CD14-positive monocyte (primary cell): ENCODE results near the gene LRBA. TPM values are rescaled to one million over a fixed set of nuclear protein-coding genes. Genes with fewer than 3 reads are reported as not detected.

ENCODE experiments used
- DNase-seq, 3 donors: peaks; one replicate each; pipeline ENCODE4 v3.0.0-alpha.2; 2011 to 2022
- H2AFZ ChIP-seq: 2 replicates; pipeline ENCODE4 v1.6.0; 2012; ENCODE audit warnings: mild to moderate bottlenecking, low read depth, low read length, inconsistent platforms; ENCODE audit not compliant: insufficient read depth, poor library complexity, severe bottlenecking
- H3K27ac ChIP-seq, 2 donors: 1 replicate in 1 of 2; 2 replicates in 1 of 2; pipeline ENCODE4 v1.5.1; 2012 to 2013; ENCODE audit warnings: low read length in 2 of 2, control low read depth in 1 of 2, inconsistent platforms in 1 of 2, low read depth in 1 of 2, mild to moderate bottlenecking in 1 of 2
- H3K27me3 ChIP-seq, 2 donors: one replicate each; pipeline versions ENCODE4 v1.6.0 to v1.6.1; 2011 to 2013; ENCODE audit warnings: low read length in 2 of 2; ENCODE audit not compliant: control insufficient read depth in 2 of 2, insufficient read depth in 2 of 2
- H3K36me3 ChIP-seq, 2 donors: replicated peaks in 1 of 2; 1 replicate in 1 of 2; 2 replicates in 1 of 2; pipeline versions ENCODE4 v1.5.1 to v1.6.1; 2012 to 2013; ENCODE audit warnings: low read length in 2 of 2, control low read depth in 1 of 2, inconsistent platforms in 1 of 2, mild to moderate bottlenecking in 1 of 2; ENCODE audit not compliant: insufficient read depth in 2 of 2, control insufficient read depth in 1 of 2
- H3K4me1 ChIP-seq, 2 donors: 1 replicate in 1 of 2; 2 replicates in 1 of 2; pipeline versions ENCODE4 v1.5.1 to v1.6.1; 2012 to 2013; ENCODE audit warnings: low read length in 2 of 2, control low read depth in 1 of 2, inconsistent platforms in 1 of 2, mild to moderate bottlenecking in 1 of 2, moderate library complexity in 1 of 2; ENCODE audit not compliant: insufficient read depth in 2 of 2, control insufficient read depth in 1 of 2
- H3K4me2 ChIP-seq: replicated peaks from 2 replicates; pipeline ENCODE3; 2012; ENCODE audit warnings: low read length, moderate library complexity, mild to moderate bottlenecking; ENCODE audit not compliant: poor library complexity, severe bottlenecking; ENCODE audit errors: extremely low read depth
- H3K4me3 ChIP-seq, 3 experiments: fragments of 200-600 bp in 1 of 3; sonication (generic) in 1 of 3; replicated peaks in 1 of 3; 1 replicate in 2 of 3; 2 replicates in 1 of 3; pipeline ENCODE4 v1.5.1; 2011 to 2013; ENCODE audit warnings: low read length in 3 of 3, mild to moderate bottlenecking in 3 of 3, control low read depth in 2 of 3, low read depth in 2 of 3, inconsistent platforms in 1 of 3, moderate library complexity in 1 of 3
- H3K79me2 ChIP-seq: 2 replicates; pipeline ENCODE4 v1.6.0; 2012; ENCODE audit warnings: mild to moderate bottlenecking, control low read depth, inconsistent platforms, low read length, moderate library complexity; ENCODE audit not compliant: insufficient read depth
- H3K9ac ChIP-seq: 2 replicates; pipeline ENCODE4 v1.6.0; 2017; ENCODE audit warnings: low read length, mild to moderate bottlenecking; ENCODE audit not compliant: insufficient read depth, poor library complexity, severe bottlenecking
- H3K9me3 ChIP-seq, 2 donors: replicated peaks in 1 of 2; 1 replicate in 1 of 2; 2 replicates in 1 of 2; pipeline versions ENCODE4 v1.5.1 to v1.6.1; 2012 to 2013; ENCODE audit warnings: low read length in 2 of 2, control low read depth in 1 of 2; ENCODE audit not compliant: control insufficient read depth in 1 of 2, insufficient read depth in 1 of 2
- H4K20me1 ChIP-seq: 2 replicates; pipeline ENCODE4 v1.6.0; 2012; ENCODE audit warnings: mild to moderate bottlenecking, low read length, control low read depth, moderate library complexity; ENCODE audit not compliant: insufficient read depth
- H3K27ac Mint-ChIP-seq, 7 donors: one replicate each; pipeline ENCODE4 v1.8.0; 2020; ENCODE audit warnings: mild to moderate bottlenecking in 7 of 7, mixed read lengths in 7 of 7, moderate library complexity in 6 of 7, inconsistent platforms in 2 of 7
- H3K27me3 Mint-ChIP-seq, 3 donors: one replicate each; pipeline ENCODE4 v1.8.0; 2021 to 2022; ENCODE audit warnings: low read depth in 3 of 3, mild to moderate bottlenecking in 3 of 3, mixed read lengths in 3 of 3, moderate library complexity in 3 of 3, inconsistent platforms in 1 of 3
- H3K36me3 Mint-ChIP-seq, 2 donors: one replicate each; pipeline ENCODE4 v1.8.0; 2020; ENCODE audit warnings: mixed read lengths in 2 of 2, inconsistent platforms in 1 of 2, mild to moderate bottlenecking in 1 of 2
- H3K4me1 Mint-ChIP-seq: one replicate; pipeline ENCODE4 v1.8.0; 2020; ENCODE audit warnings: mild to moderate bottlenecking, mixed read lengths
- H3K4me3 Mint-ChIP-seq, 2 donors: one replicate each; pipeline ENCODE4 v1.8.0; 2020; ENCODE audit warnings: mild to moderate bottlenecking in 2 of 2, mixed read lengths in 2 of 2, moderate library complexity in 1 of 2
- H3K9me3 Mint-ChIP-seq, 7 donors: one replicate each; pipeline ENCODE4 v1.8.0; 2020 to 2022; ENCODE audit warnings: mixed read lengths in 7 of 7, mild to moderate bottlenecking in 6 of 7, moderate library complexity in 6 of 7, inconsistent platforms in 2 of 7
- CTCF ChIP-seq: fragments of 200-600 bp; IDR thresholded peaks from one replicate; pipeline ENCODE4 v1.8.0; 2022; ENCODE audit warnings: antibody characterized with exemption, mild to moderate bottlenecking
- WGBS: methylation state at CpG from one replicate; pipeline ENCODE4 v1.1.5; 2013; ENCODE audit warnings: missing lambda C conversion rate; ENCODE audit not compliant: insufficient coverage; 5-methylcytosine and 5-hydroxymethylcytosine counted together
- intact Hi-C, 2 donors: fragments of 100-400 bp; cut with micrococcal nuclease; formaldehyde crosslinking; loops; one replicate each; pipeline versions ENCODE4 v1.15.0 to v1.15.1; 2023
- polyA plus RNA-seq, 3 donors: library from polyadenylated mRNA; depleted of rRNA in 1 of 3; unstranded in 2 of 3; stranded (reverse) in 1 of 3; fragments of 300-500 nt in 2 of 3; fragments of >200 nt in 1 of 3; fragmentation: Illumina TruSeq in 2 of 3; gene quantifications; 1 replicate in 2 of 3; 2 replicates in 1 of 3; pipeline ENCODE4 v1.2.3, GENCODE V29; 2012 to 2021

Gene LRBA
- polyA plus RNA-seq, 3 donors = 1.5 to 5.5 (median 4.4) TPM

DNA sequence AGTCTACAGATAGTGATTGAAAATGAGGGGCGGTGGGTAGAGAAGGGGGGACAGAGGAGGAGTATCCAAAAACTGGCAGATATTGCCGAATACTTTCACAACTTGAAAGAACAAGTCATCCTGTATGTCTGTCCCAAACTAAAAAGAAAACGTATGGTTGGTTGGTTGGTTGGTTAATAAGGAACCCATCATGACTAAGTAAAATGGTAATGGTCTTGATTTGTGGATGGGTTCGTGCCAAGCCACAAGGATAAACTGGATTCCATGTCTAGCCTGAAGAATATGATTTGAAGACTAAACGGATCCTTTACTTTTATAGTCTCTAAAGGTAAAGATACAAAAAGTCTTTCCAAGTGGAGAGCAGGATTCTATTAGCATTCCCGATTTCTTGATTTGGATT, 728.4 kb downstream of the LRBA start:
- Histone ChIP-seq H3K4me3 (no peak overlapping the region), H3K27me3 (no peaks in the 10 kb centered on the region), H2AFZ (no peak overlapping the region), H3K9ac (no peak overlapping the region), H3K36me3 (no peaks in the 10 kb centered on the region), H3K4me1 (no peaks in the 10 kb centered on the region), H3K4me2 (no peak overlapping the region), H3K27ac (no peak overlapping the region), H3K79me2 (no peaks in the 10 kb centered on the region), H4K20me1 (no peaks in the 10 kb centered on the region), H3K9me3 (no peaks in the 10 kb centered on the region)
- peaks cover 0 to 1% (median 0%) of the 10 kb centered on the region in 3 donors for H3K27me3 Mint-ChIP-seq
- intact Hi-C loops = no loop called here
- no peak for DNase-seq
- no peak overlapping the region for H3K4me3 Mint-ChIP-seq
- H3K27ac Mint-ChIP-seq = no peak overlapping the region
- TF ChIP-seq CTCF = no peak
- 83% methylated on average over 3 of the region's 6 CpGs for WGBS
- peaks cover 7% of the 10 kb centered on the region for H3K4me1 Mint-ChIP-seq
- no peaks in the 10 kb centered on the region for H3K9me3 Mint-ChIP-seq
- H3K36me3 Mint-ChIP-seq = peaks cover 4 to 10% of the 10 kb centered on the region in 2 donors

GRCh38 chr4:150283689-150284088, 731.4 kb downstream of the LRBA start:
- Histone ChIP-seq H3K4me1 (peaks cover 7 to 8% of the 10 kb centered on the region in 2 donors), H3K27ac (no peak overlapping the region), H3K4me2 (no peak overlapping the region), H4K20me1 (no peaks in the 10 kb centered on the region), H2AFZ (no peak overlapping the region), H3K4me3 (no peak overlapping the region), H3K27me3 (no peaks in the 10 kb centered on the region), H3K79me2 (no peaks in the 10 kb centered on the region), H3K9me3 (no peaks in the 10 kb centered on the region), H3K36me3 (no peaks in the 10 kb centered on the region), H3K9ac (no peak overlapping the region)
- DNase-seq = no peak
- H3K27me3 Mint-ChIP-seq = peaks cover 0 to 1% (median under 1%) of the 10 kb centered on the region in 3 donors
- no peak overlapping the region for H3K4me3 Mint-ChIP-seq
- H3K27ac Mint-ChIP-seq = peak overlapping the region in 1 of 7 donors; percentile 25
- peaks cover 10% of the 10 kb centered on the region for H3K4me1 Mint-ChIP-seq
- 100% methylated on average over 1 of the region's 1 CpG for WGBS
- intact Hi-C loops = no loop called here
- H3K9me3 Mint-ChIP-seq = no peaks in the 10 kb centered on the region
- TF ChIP-seq CTCF = no peak
- H3K36me3 Mint-ChIP-seq = peaks cover 4 to 15% of the 10 kb centered on the region in 2 donors
